ENCODE measurements around the gene KATNB1.

The KATNB1 gene

GRCh38 chr16:57759541-57760356, 24.2 kb downstream of the KATNB1 start:
- TF ChIP-seq CTCF (IDR thresholded peaks at IDR 0.05; ENCODE audit: low read length) (no peak), EZH2 (IDR thresholded peaks at IDR 0.05; ENCODE audit: borderline replicate concordance, low read length) (no peak)
- Histone ChIP-seq H3K4me1 (ENCODE audit: insufficient read depth, low read length, severe bottlenecking) (no peaks in the 10 kb centered on the region), H3K36me3 (ENCODE audit: insufficient read depth, low read length) (peaks cover 8% of the 10 kb centered on the region)

GRCh38 chr16:57760357-57761160, 25.0 kb downstream of the KATNB1 start:
- no peaks in the 10 kb centered on the region for H3K79me2 ChIP-seq (ENCODE audit: insufficient read depth, low read length)
- H3F3A ChIP-seq (ENCODE audit: insufficient read depth, low read length): no peaks in the 10 kb centered on the region
- H3K36me3 ChIP-seq (ENCODE audit: insufficient read depth, low read length): peaks cover 2% of the 10 kb centered on the region
- no peak overlapping the region for H3K4me2 ChIP-seq (ENCODE audit: low read length)
- no peaks in the 10 kb centered on the region for H3K27me3 ChIP-seq (ENCODE audit: insufficient read depth, low read length)
- no peaks in the 10 kb centered on the region for H4K20me1 ChIP-seq (ENCODE audit: insufficient read depth, low read length)
- H3K27ac ChIP-seq (ENCODE audit: low read depth, low read length, poor library complexity, severe bottlenecking): no peak overlapping the region
- no peak overlapping the region for H3K9ac ChIP-seq (ENCODE audit: low read length)
- H3K9me2 ChIP-seq (ENCODE audit: low read depth, low read length): no peaks in the 10 kb centered on the region
- no peak overlapping the region for H3K4me3 ChIP-seq (ENCODE audit: low read depth, low read length, poor library complexity, severe bottlenecking)
- no peak overlapping the region for H2AFZ ChIP-seq (ENCODE audit: low read length)
- no peaks in the 10 kb centered on the region for H3K9me3 ChIP-seq (ENCODE audit: low read length)
- TF ChIP-seq CTCF (IDR thresholded peaks at IDR 0.05; ENCODE audit: low read length): no peak
- H3K4me1 ChIP-seq (ENCODE audit: insufficient read depth, low read length, severe bottlenecking): no peaks in the 10 kb centered on the region

More at GRCh38 chr16:57759541-57760356, 24.2 kb downstream of the KATNB1 start:
- H3K4me3 ChIP-seq (ENCODE audit: low read depth, low read length, poor library complexity, severe bottlenecking): no peak overlapping the region
- H3K79me2 ChIP-seq (ENCODE audit: insufficient read depth, low read length): no peaks in the 10 kb centered on the region
- H4K20me1 ChIP-seq (ENCODE audit: insufficient read depth, low read length): no peaks in the 10 kb centered on the region
- no peak overlapping the region for H3K9ac ChIP-seq (ENCODE audit: low read length)
- no peaks in the 10 kb centered on the region for H3K27me3 ChIP-seq (ENCODE audit: insufficient read depth, low read length)
- H2AFZ ChIP-seq (ENCODE audit: low read length): no peak overlapping the region
- H3F3A ChIP-seq (ENCODE audit: insufficient read depth, low read length): no peaks in the 10 kb centered on the region
- H3K9me2 ChIP-seq (ENCODE audit: low read depth, low read length): no peaks in the 10 kb centered on the region
- H3K4me2 ChIP-seq (ENCODE audit: low read length): no peak overlapping the region
- H3K27ac ChIP-seq (ENCODE audit: low read depth, low read length, poor library complexity, severe bottlenecking): no peak overlapping the region
- H3K9me3 ChIP-seq (ENCODE audit: low read length): no peaks in the 10 kb centered on the region

GRCh38 chr16:57761301-57761700, 25.7 kb downstream of the KATNB1 start:
- Histone ChIP-seq H2AFZ (ENCODE audit: low read length) (no peak overlapping the region), H3K27ac (ENCODE audit: low read depth, low read length, poor library complexity, severe bottlenecking) (no peak overlapping the region), H3K79me2 (ENCODE audit: insufficient read depth, low read length) (no peaks in the 10 kb centered on the region), H3K9ac (ENCODE audit: low read length) (no peak overlapping the region), H3K9me2 (ENCODE audit: low read depth, low read length) (no peaks in the 10 kb centered on the region), H3F3A (ENCODE audit: insufficient read depth, low read length) (no peaks in the 10 kb centered on the region), H3K4me3 (ENCODE audit: low read depth, low read length, poor library complexity, severe bottlenecking) (no peak overlapping the region), H3K27me3 (ENCODE audit: insufficient read depth, low read length) (no peaks in the 10 kb centered on the region), H3K4me1 (ENCODE audit: insufficient read depth, low read length, severe bottlenecking) (no peaks in the 10 kb centered on the region), H4K20me1 (ENCODE audit: insufficient read depth, low read length) (no peaks in the 10 kb centered on the region), H3K36me3 (ENCODE audit: insufficient read depth, low read length) (no peaks in the 10 kb centered on the region; the same call in 1 of the 2 replicates), H3K4me2 (ENCODE audit: low read length) (no peak overlapping the region), H3K9me3 (ENCODE audit: low read length) (no peaks in the 10 kb centered on the region)
- TF ChIP-seq EZH2 (IDR thresholded peaks at IDR 0.05; ENCODE audit: borderline replicate concordance, low read length) (no peak), CTCF (IDR thresholded peaks at IDR 0.05; ENCODE audit: low read length) (no peak)
